PFSK-1 (cell line): ENCODE measurements around the gene TRIM54.
A peak's percentile ranks its signal among the peaks of the same experiment; 100 is the strongest.

Experiments
- FOXP2 ChIP-seq: optimal IDR thresholded peaks from 2 replicates; pipeline ENCODE3; 2011; ENCODE audit warnings: borderline replicate concordance, control low read depth, inconsistent platforms; ENCODE audit not compliant: insufficient read depth; ENCODE audit errors: extremely low read length, extremely low read depth
- POLR2AphosphoS5 ChIP-seq: IDR thresholded peaks from 2 replicates; pipeline ENCODE4 v1.6.1; 2012; ENCODE audit warnings: low read depth, mild to moderate bottlenecking, control low read depth, low read length, moderate library complexity
- SIN3A ChIP-seq: IDR thresholded peaks from 2 replicates; pipeline ENCODE4 v1.6.1; 2012; ENCODE audit warnings: mild to moderate bottlenecking, low read length, moderate library complexity, borderline replicate concordance; ENCODE audit not compliant: insufficient read depth
- TAF1 ChIP-seq: IDR thresholded peaks from 2 replicates; pipeline ENCODE4 v1.6.1; 2012; ENCODE audit warnings: low read length, control low read depth, borderline replicate concordance; ENCODE audit not compliant: insufficient read depth
- TF ChIP-seq, protein P1 (sequence below), 2 experiments: IDR thresholded peaks; 2 replicates each; pipeline versions ENCODE4 v1.6.1 to v1.8.0; 2011 to 2012; ENCODE audit warnings: low read depth in 2 of 2, low read length in 2 of 2, control low read depth in 1 of 2, inconsistent platforms in 1 of 2, mild to moderate bottlenecking in 1 of 2, moderate library complexity in 1 of 2; ENCODE audit not compliant: insufficient read depth in 1 of 2

The TRIM54 gene

DNA sequence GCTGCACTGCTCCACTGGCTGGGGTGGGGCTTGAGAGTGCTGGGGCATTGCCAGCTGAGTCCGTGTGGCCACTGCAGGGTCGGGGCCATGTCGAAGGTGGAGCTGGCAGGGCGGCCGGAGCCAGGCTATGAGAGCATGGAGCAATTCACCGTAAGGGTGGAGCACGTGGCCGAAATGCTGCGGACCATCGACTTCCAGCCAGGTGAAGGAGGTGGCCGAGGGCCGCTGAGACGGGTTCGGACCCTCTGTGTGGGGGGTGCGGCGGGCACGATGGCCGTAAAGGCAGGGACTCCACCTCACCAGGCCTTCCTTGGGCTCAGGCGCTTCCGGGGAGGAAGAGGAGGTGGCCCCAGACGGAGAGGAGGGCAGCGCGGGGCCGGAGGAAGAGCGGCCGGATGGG is 23.9 kb downstream of the TRIM54 start:
- TF ChIP-seq, protein P1, sequence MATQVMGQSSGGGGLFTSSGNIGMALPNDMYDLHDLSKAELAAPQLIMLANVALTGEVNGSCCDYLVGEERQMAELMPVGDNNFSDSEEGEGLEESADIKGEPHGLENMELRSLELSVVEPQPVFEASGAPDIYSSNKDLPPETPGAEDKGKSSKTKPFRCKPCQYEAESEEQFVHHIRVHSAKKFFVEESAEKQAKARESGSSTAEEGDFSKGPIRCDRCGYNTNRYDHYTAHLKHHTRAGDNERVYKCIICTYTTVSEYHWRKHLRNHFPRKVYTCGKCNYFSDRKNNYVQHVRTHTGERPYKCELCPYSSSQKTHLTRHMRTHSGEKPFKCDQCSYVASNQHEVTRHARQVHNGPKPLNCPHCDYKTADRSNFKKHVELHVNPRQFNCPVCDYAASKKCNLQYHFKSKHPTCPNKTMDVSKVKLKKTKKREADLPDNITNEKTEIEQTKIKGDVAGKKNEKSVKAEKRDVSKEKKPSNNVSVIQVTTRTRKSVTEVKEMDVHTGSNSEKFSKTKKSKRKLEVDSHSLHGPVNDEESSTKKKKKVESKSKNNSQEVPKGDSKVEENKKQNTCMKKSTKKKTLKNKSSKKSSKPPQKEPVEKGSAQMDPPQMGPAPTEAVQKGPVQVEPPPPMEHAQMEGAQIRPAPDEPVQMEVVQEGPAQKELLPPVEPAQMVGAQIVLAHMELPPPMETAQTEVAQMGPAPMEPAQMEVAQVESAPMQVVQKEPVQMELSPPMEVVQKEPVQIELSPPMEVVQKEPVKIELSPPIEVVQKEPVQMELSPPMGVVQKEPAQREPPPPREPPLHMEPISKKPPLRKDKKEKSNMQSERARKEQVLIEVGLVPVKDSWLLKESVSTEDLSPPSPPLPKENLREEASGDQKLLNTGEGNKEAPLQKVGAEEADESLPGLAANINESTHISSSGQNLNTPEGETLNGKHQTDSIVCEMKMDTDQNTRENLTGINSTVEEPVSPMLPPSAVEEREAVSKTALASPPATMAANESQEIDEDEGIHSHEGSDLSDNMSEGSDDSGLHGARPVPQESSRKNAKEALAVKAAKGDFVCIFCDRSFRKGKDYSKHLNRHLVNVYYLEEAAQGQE (IDR thresholded peaks at IDR 0.05; ENCODE audit: insufficient read depth in 1 of 2, low read depth in 2 of 2, low read length in 2 of 2), result no peak
- TF ChIP-seq POLR2AphosphoS5 (no peak), SIN3A (no peak), TAF1 (no peak), FOXP2 (no peak)

DNA sequence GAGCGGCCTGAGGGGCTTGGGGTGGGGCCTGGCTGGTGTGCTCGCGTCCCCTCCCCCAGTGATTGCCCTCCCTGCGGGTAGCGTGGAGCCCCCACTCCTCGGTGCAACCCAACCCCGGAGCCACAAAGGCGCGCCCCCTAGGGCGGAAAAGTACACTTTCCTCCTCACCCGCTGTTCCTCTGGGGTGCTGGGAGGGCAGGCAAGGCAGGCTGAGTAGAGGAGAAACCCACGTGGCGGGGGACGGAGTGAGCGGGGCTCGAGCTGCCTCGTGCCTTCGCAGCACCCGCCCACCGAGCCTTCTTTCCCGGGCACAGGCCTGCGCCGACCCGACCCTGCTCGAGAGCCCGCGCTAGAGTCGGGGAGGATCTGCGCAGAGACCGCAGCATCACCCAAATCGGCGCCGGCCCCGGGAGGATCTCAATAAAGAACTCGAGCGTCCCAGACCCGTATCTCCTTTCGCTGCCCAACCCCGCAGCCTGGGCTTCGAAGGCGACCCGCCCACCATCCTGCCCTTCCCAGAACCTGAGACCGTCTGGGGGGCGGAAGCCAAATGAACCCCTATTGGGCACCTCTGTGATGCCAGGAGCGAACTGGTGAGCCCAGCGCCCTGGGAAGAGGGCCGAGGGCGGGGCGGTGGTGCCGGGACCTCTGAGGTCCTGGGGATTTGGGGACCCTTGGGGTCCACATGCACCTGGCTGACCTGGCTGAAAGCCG is 24.5 kb downstream of the TRIM54 start:
- TF ChIP-seq SIN3A (no peak), FOXP2 (no peak)
- TF ChIP-seq, protein P1 (IDR thresholded peaks at IDR 0.05; ENCODE audit: insufficient read depth in 1 of 2, low read depth in 2 of 2, low read length in 2 of 2), result no peak

DNA sequence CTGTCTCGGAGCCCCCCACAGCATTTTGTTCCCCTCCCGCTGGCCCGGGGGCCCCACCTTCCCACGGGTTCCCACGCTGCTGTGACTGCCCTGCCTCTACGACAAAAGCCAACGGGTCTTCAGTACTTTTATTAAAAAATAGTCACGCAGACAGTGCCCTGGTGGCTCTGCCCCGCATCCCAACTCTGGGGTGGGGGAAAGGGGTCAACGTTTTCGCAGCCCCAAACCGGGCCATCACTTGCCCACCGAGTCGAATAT is 25.0 kb downstream of the TRIM54 start:
- TF ChIP-seq SIN3A, result no peak

DNA sequence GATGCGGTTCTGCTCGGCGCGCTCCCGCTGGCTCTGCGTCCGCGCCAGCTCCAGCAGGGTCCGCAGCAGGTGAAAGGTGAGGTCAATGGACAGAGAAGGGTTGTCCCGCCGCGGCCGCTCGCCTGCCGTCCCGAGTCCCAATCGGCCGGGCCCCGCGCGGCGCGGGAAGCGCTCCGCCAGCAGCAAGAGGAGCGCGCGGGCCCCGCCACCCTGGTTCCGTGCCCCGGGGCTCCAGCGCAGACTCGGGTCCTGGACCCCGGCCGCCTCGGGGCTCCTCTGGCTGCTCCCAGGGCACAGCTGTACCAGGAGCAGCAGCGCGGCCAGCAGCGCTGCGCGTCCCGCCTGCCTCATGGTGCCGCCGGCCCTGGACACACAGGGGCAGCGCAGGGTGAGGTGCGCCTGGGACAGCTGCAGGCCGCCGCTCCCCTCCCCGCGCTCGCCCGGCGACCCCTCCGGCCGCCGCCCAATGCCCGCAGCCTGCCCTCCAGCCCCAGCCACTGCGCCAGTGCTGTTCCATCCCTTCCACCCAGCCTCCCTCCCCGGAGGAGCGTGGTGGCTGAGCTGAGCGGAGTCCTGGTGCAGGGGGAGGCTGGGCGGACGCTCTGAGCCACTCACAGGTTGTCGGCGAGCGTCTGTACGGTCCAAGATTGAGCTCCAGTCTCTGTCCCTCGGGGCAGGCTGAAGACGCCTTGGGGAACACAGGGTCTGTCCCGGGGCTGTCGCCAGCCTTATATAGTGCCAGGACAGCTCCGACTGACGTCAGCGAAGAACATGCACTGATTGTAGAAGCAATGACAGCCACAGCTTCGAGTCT is 25.5 kb downstream of the TRIM54 start:
- TF ChIP-seq SIN3A (no peak), POLR2AphosphoS5 (no peak), FOXP2 (no peak), TAF1 (no peak)
- TF ChIP-seq, protein P1 (IDR thresholded peaks at IDR 0.05; ENCODE audit: insufficient read depth in 1 of 2, low read depth in 2 of 2, low read length in 2 of 2), result no peak

DNA sequence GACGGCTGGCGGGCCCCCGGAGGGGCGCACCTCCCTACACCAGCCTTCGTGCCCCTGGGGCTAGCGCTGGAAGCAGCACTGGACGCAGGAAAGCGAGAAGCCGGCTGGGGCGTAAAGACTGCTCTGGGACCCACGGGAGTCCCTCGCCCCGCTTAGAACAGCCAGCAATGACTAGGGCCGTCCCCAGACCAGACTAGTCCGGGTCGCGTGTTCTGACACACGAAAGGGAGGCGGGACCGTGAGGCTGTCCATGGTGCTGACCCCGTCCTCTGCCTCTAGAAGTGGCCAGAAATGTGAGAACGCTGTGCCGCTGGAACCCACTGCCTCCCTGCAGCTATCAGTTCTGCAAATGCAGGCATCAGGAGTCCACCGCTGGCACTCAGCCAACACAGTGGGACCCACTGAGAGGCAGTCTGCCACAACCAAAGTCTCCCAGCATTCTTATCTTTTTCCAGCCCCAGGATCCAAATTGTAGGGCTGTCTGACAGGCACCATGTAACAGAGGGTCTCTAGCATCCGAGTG is 26.2 kb downstream of the TRIM54 start, which contains the start of gene UCN:
Gene UCN, minus strand, starts transcription at position 87 of the 523 bp plus-strand sequence. CDS start 550 bp downstream, outside the sequence.
- TF ChIP-seq, protein P1 (IDR thresholded peaks at IDR 0.05; ENCODE audit: insufficient read depth in 1 of 2, low read depth in 2 of 2, low read length in 2 of 2), result peak; percentile 87 to 92
- no peak for TF ChIP-seq SIN3A
